GM18868 (cell line): Measurements from ENCODE around the gene TMEM232.
A peak's percentile ranks its signal among the peaks of the same experiment; 100 is the strongest.
"Not testable (repeated sequence)": the region's sequence is repeated elsewhere in the genome, so short reads cannot be mapped to it uniquely, and the experiment has no call there.

ENCODE experiments used
- ATAC-seq: cut with Tn5 transposase; IDR thresholded peaks from one replicate; pipeline ENCODE4 v1.9.1; 2021; ENCODE audit warnings: mild to moderate bottlenecking, moderate library complexity; ENCODE audit not compliant: unreplicated experiment

TMEM232 gene

GRCh38 chr5:110726249-110727024 is at the start of gene TMEM232:
TMEM232 (minus strand) TSS chr5:110726671; CDS start chr5:110667352, 59,319 bp downstream.
- ATAC-seq = peak; percentile 100

GRCh38 chr5:110770286-110770685 is 43.8 kb upstream of the TMEM232 start:
- no peak for ATAC-seq

GRCh38 chr5:110769000-110769681 is 42.7 kb upstream of the TMEM232 start:
- ATAC-seq = no peak

GRCh38 chr5:110768138-110768860 is 41.8 kb upstream of the TMEM232 start:
- ATAC-seq = no peak

- no peak for ATAC-seq
Observed at GRCh38 chr5:110760158-110760557, 33.7 kb upstream of the TMEM232 start.

- ATAC-seq = no peak
Observed at GRCh38 chr5:110757118-110757729, 30.8 kb upstream of the TMEM232 start.

GRCh38 chr5:110754181-110754580 is 27.7 kb upstream of the TMEM232 start:
- ATAC-seq = no peak

DNA sequence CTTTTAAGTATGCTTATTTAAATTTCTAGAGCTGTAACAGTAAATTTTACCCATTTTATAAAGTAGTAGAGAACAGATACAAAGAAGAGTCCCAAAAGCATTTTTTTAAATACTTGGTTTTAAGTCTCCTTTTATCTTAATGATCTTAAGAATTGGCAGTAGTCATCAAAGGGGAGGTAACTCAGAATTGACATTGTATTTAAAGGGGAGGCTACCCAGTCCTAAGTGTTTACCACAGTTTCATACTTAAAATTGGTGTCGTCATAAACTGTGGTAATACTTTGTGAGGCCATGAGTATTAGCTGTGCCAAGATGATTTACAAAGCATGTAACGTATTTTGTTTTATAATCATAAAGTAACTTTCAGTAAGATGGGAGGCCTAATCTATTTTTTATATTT is 27.1 kb upstream of the TMEM232 start:
- ATAC-seq = no peak

- ATAC-seq = peak; percentile 23
Observed at GRCh38 chr5:110752953-110753352, 26.5 kb upstream of the TMEM232 start.

DNA sequence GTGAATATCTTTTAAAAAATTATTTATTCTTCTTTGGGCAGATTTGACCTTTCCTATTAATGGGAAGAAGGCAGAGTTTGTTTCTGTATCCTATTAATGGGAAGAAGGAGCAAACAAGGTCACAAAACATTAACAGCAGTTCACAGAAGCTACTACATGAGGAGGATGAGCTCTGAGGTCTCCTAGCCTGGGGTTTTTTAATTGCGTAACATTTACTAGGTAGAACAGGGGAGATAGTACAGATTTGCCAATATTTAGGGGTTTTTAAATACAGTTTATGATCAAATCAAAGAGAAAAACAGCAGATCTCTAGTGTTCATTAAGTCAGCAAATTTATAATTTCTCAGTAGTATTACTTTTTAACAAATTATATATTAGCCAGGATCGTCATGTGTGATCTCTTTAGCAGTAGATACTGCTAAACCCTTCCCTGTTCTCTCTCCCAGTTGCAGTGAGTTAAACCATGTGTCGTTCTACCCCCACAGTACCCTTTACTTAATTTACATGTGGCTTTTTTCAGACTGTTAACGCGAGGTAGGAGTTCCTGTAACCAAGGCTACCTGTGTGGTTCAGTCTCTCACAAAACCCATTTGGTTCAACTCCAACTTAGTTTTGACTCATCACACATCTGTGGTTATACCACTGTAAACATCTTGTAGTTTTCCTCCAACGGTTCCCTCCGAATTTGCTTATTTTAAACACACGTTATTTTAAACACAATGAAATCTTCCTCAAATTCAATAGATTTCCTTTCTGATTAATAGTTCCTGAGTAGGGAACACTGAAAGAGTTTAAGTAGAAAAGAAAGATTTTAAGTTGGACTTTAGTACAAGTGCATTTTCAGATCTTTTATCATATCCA is 25.7 kb upstream of the TMEM232 start:
- peak; percentile 96 for ATAC-seq

DNA sequence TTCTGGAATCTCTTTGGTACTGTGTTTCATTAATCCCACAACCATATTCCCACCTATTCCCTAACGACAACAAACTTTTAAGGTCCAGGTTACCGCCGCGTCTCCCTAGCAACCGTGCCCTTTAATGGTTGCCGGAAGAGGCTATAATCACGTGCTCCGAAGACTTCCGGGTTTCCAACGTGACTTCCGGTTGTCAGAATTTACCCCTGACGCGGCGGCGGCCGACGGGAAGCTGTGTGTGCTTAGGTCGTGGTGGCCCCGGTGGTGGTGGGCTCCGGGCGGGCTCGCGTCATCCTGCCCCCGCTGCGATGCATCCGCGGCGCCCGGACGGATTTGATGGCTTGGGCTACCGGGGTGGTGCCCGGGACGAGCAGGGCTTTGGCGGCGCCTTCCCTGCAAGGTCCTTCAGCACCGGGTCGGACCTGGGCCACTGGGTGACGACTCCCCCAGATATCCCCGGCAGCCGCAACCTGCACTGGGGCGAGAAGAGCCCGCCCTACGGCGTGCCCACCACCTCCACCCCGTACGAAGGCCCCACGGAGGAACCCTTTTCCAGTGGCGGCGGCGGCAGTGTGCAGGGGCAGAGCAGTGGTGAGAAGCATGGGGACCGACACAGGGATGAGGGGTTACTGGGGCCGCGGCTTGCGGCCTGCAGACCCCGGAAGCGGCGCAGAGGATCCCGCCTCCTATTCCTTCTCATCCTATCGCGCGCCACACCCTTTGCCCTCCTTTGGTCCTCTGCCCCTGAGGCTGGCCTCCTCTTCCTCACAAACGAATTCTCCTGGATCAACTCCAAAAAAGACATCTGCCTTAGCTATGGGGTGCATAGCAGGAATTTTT is 12.6 kb upstream of the TMEM232 start, which contains the start of gene SLC25A46:
TSS of gene SLC25A46 (plus strand) at position 196 of the 840 bp plus-strand sequence. CDS start at position 309, 113 bp downstream.
- peak; percentile 92 for ATAC-seq

GRCh38 chr5:110738503-110738811 is 12.0 kb upstream of the TMEM232 start:
- ATAC-seq = peak; percentile 66

DNA sequence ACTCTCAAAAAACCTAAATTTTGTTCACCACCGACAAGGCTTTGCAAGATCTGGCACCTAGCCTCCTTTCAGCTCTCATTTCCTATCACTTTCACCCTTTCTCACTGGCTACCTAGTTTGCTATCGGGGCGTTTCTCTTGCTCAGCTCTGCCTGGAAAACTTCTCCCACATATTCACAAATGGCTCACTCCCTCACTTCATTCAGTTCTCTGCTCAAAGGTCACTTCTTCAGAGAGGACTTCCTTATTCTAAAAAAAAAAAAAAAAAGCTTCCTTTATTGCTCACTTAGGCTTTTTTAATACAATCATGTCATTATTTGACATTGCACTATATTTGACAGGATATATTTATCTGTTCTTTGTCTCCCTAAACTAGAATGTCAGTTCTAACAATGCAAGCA is 10.3 kb upstream of the TMEM232 start:
- no peak for ATAC-seq

GRCh38 chr5:110735556-110735955 is 9.1 kb upstream of the TMEM232 start:
- no peak for ATAC-seq

DNA sequence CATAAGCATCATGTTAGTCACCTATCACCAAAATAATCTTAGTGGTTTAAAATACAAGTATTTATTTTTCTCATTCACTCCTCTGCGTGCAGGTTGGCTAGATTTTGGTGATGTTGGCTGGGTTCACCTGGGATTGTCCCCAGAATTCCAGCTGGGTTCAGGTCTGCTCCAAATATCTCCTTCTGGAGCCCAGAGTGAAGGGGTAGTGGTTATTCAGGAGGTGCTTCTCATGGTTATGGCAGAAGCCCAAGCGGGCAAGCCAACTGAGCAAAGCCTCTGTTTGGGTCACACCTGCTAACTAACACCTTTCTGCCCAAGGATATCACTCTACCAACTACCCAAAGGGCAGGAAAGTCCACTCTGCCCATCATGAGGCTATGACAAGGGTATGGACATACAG is 7.6 kb upstream of the TMEM232 start:
- ATAC-seq = no peak

GRCh38 chr5:110731499-110731898 is 5.0 kb upstream of the TMEM232 start:
- ATAC-seq = not testable (repeated sequence)

DNA sequence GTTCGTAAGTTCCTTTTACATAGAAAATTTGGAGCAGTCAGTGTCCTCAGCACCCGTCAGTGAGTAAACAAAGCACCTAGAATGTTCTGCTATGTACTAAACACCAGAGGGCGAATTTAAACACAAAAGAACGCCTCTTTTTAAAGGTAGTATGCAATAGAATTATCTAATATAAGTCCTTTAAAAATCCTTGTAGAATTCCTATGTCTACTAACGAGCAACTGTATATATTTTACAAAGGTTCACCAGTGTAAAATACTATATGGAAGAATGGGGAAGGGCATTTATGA is 499 bp upstream of the TMEM232 start:
- ATAC-seq = peak; percentile 82

DNA sequence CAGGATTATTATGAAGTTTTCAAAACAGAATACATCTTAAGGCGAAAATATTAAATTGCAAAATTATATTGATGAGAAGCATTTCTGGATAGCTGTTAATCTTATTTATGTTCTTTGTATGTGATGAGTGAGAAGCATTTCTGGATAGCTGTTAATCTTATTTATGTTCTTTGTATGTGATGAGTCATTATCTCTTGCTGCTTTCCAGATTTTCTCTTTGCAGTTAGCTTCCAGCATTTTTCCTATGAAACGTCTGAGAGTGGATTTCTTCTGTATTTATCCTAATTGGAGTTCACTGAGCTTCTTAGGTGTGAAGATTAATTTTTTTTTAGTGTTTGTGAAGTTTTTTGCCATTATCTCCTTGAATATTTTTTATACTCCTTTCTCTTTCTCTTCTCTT is 8.2 kb downstream of the TMEM232 start:
- no peak for ATAC-seq
